ENCODE data around the gene TMEM203. TPM values are rescaled to one million over a fixed set of nuclear protein-coding genes. Genes with fewer than 3 reads are reported as not detected.

The TMEM203 gene
- total RNA-seq, 1 donor from 2014 or later: 41.2 TPM

DNA sequence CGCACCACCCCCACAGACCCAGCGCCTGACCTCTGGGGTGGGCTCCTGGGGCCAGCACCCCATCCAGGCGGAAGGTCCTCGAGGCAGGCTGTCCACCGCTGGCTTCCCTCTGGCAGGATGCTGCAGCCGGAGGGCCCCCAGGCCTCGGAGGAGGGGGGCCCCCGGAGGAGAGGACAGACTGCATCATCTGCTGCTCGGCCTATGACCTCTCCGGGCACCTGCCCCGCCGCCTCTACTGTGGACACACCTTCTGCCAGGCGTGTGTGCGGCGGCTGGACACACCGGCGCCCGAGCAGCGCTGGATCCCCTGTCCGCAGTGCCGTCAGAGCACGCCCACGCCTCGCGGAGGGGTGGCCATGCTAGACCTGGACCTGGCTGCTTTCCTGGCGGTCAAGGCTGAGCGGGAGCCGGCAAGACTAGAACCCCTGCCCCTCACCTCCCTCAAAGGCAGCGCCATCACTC, 23.1 kb upstream of the TMEM203 start:
- H3K27ac Mint-ChIP-seq (ENCODE audit: unreplicated experiment): no peak overlapping the region
- peaks cover 6% of the 10 kb centered on the region for H3K4me1 Mint-ChIP-seq (ENCODE audit: unreplicated experiment)
- H3K36me3 Mint-ChIP-seq (ENCODE audit: unreplicated experiment): no peaks in the 10 kb centered on the region
- no peaks in the 10 kb centered on the region for H3K27me3 Mint-ChIP-seq (ENCODE audit: unreplicated experiment)
- no peak overlapping the region for H3K4me3 Mint-ChIP-seq (ENCODE audit: unreplicated experiment)
- DNase-seq (ENCODE audit: extremely low spot score, unreplicated experiment): no peak
- no peaks in the 10 kb centered on the region for H3K9me3 Mint-ChIP-seq (ENCODE audit: unreplicated experiment)
- TF ChIP-seq, protein P1, sequence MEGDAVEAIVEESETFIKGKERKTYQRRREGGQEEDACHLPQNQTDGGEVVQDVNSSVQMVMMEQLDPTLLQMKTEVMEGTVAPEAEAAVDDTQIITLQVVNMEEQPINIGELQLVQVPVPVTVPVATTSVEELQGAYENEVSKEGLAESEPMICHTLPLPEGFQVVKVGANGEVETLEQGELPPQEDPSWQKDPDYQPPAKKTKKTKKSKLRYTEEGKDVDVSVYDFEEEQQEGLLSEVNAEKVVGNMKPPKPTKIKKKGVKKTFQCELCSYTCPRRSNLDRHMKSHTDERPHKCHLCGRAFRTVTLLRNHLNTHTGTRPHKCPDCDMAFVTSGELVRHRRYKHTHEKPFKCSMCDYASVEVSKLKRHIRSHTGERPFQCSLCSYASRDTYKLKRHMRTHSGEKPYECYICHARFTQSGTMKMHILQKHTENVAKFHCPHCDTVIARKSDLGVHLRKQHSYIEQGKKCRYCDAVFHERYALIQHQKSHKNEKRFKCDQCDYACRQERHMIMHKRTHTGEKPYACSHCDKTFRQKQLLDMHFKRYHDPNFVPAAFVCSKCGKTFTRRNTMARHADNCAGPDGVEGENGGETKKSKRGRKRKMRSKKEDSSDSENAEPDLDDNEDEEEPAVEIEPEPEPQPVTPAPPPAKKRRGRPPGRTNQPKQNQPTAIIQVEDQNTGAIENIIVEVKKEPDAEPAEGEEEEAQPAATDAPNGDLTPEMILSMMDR (IDR thresholded peaks at IDR 0.05): no peak

DNA sequence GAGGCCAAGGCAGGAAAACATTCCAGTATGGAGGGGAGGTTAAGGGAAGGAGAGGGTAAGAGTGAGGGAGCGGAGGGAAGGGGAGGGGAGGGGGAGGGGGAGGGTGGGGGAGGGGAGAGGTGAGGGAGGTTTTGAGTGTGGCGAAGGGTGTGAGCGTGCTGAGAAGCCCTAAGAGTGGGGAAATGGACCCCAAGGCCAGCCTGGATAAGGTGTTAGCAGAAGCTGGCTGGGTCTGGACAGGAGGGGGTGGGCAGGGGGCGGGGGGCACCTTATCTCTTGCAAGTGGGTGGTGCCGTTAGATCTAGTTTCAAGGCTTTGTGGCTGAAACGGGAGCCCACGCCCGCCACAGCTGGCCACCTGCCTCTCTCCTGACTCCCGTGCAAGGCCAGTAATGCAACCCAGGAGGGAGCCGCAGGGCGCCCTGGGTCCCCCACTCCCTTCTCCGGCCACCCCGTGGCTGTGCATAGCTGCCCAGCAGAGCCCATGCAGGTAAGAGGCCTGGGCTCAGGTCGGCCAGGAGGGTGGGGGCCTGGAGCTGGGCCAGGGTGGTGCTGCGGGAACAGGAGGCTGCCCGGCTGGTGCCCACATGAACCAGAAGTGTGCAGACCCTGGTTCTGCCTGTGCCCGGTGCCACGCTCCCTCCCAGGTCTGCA, 22.5 kb upstream of the TMEM203 start:
- Mint-ChIP-seq H3K27me3 (ENCODE audit: unreplicated experiment) (no peaks in the 10 kb centered on the region), H3K36me3 (ENCODE audit: unreplicated experiment) (no peaks in the 10 kb centered on the region), H3K4me3 (ENCODE audit: unreplicated experiment) (no peak overlapping the region), H3K4me1 (ENCODE audit: unreplicated experiment) (peaks cover 8% of the 10 kb centered on the region), H3K27ac (ENCODE audit: unreplicated experiment) (peak overlapping the region; percentile 25), H3K9me3 (ENCODE audit: unreplicated experiment) (no peaks in the 10 kb centered on the region)
- TF ChIP-seq, protein P1 (IDR thresholded peaks at IDR 0.05): no peak
- no peak for DNase-seq (ENCODE audit: extremely low spot score, unreplicated experiment)

DNA sequence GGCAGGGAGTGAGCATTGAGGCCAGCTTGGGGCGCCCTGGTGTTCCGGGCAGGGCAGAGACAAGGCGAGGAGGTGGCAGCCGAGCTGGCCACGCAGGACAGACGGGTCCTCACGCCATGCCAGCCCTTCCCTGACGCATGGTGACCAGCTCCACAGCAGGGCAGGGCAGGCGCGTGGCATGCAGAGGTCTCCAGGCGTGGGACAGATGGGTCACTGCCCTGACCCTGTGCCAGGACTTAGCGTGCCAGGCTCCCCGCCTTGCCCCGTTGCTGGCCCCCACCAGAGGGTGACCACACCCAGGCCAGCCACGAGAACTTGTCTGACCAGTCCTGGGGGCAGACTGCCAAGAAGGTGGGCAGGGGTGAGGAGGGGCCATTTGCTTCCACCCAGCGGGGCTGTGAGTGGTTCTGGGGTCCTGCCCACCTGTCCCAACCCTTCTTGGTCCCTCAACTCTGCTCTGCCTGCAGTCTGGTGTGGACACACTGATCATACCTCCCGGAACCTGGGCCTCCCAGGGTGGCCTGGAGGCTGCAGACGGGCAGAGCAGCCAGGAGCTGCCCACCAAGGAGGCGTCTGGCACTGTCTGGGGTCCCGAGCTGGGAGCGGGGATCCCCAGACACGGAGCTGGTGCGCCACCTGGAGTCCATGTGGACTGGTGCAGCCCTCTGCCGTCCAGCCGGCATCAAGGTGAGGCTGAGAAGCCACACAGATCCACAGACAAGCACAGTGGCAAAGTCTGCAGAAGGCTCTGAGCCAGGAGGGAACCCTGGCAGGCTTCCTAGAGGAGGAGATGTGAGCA, 21.8 kb upstream of the TMEM203 start, which contains the start of gene RNF224:
Gene RNF224, plus strand, starts transcription at position 449 of the 799 bp plus-strand sequence. CDS start 834 bp downstream, outside the sequence.
- Mint-ChIP-seq H3K9me3 (ENCODE audit: unreplicated experiment) (no peaks in the 10 kb centered on the region), H3K27me3 (ENCODE audit: unreplicated experiment) (no peaks in the 10 kb centered on the region), H3K4me3 (ENCODE audit: unreplicated experiment) (no peak within 1 kb of the TSS), H3K36me3 (ENCODE audit: unreplicated experiment) (no peaks in the 10 kb centered on the region), H3K4me1 (ENCODE audit: unreplicated experiment) (peaks cover 10% of the 10 kb centered on the region), H3K27ac (ENCODE audit: unreplicated experiment) (peak within 1 kb of the TSS; percentile 25)
- DNase-seq (ENCODE audit: extremely low spot score, unreplicated experiment): peak; percentile 91
- TF ChIP-seq, protein P1 (IDR thresholded peaks at IDR 0.05): peak; percentile 89

DNA sequence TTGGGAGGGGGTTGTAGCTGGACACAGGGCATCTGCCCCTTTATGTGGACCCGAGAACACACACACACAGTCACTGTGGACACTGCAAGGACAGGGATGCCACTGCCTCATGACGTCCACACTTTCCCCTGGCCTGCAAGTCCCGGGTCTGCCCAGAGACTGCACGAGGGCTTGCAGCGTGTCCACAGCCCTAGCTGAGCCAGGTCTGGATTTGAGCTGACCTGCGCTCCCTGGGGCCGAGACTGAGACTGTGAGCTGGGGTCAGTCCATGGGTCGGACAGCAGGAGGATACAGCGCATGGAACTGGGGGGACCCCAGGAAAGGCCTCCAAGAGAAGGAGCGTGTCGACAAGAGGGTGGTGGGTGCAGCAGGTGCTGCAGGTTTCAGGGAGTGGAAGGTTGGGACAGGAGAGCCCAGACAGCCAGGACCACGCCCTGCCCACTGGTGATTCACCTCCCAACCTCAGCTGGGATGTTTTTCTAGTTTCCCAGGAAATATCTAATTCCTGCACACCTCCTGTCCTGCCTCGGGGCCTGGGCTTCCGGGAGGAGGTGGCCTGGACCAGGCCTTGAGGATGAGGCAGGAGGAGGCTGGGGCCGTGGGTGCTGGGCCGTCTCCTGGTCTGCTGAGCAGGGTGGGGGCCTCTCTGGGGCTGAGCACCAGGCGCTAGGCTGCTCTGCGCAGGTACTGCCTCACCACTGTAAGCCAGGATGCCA, 21.0 kb upstream of the TMEM203 start:
- no peak overlapping the region for H3K27ac Mint-ChIP-seq (ENCODE audit: unreplicated experiment)
- H3K4me3 Mint-ChIP-seq (ENCODE audit: unreplicated experiment): no peak overlapping the region
- no peaks in the 10 kb centered on the region for H3K9me3 Mint-ChIP-seq (ENCODE audit: unreplicated experiment)
- TF ChIP-seq, protein P1 (IDR thresholded peaks at IDR 0.05): no peak
- H3K4me1 Mint-ChIP-seq (ENCODE audit: unreplicated experiment): peaks cover 10% of the 10 kb centered on the region
- no peak for DNase-seq (ENCODE audit: extremely low spot score, unreplicated experiment)
- H3K27me3 Mint-ChIP-seq (ENCODE audit: unreplicated experiment): no peaks in the 10 kb centered on the region
- H3K36me3 Mint-ChIP-seq (ENCODE audit: unreplicated experiment): no peaks in the 10 kb centered on the region

Measured in osteocyte (in vitro differentiated cells).